ENCODE data around the gene COL9A3. TPM values are rescaled to one million over a fixed set of nuclear protein-coding genes. Genes with fewer than 3 reads are reported as not detected.

COL9A3 gene
- total RNA-seq, 1 experiment from 2014 or later, result 8.5 TPM

DNA sequence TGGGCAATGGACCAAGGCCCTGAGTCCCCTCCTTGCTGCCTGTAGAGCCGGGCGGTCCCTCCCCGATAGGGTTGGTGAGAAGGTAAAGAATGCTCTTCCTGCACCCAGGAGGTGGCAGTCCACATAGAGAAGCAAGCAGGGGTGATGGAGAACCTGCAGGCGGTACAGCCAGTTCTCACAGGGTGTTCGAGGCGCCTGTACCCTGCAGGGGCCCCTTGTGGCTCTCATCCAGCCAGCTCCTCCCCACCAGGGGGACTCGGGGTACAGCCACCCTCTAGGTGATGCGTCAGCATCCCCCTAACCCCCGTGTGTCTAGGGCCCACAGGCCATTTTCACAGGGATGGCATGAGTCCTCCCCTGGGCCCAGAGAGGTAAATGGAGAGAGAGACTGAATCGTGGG is 5.1 kb upstream of the COL9A3 start:
- no peak for DNase-seq
- H3K9me2 ChIP-seq (ENCODE audit: insufficient read depth), result no peaks in the 10 kb centered on the region
- H4K20me1 ChIP-seq (ENCODE audit: insufficient read depth), result peaks cover 42% of the 10 kb centered on the region
- no peak overlapping the region for H3K4me2 ChIP-seq
- CTCF ChIA-PET, result interaction anchor here (0.6 to 0.7 kb wide), 3 partner anchors 19 to 163 kb away, joined by 3 read pairs; no protein-coding TSS in a partner anchor
- POLR2A ChIA-PET (ENCODE audit: unreplicated experiment), result no interaction called here
- H3K27ac ChIP-seq, result no peak overlapping the region
- no TSS peak for BruUV-seq (replicated peaks)
- H3K27me3 ChIP-seq (ENCODE audit: insufficient read depth, low read depth), result peaks cover 12% of the 10 kb centered on the region
- no peaks in the 10 kb centered on the region for H3K9me3 ChIP-seq (ENCODE audit: insufficient read depth, low read depth)
- H2AFZ ChIP-seq, result no peak overlapping the region
- H3K4me3 ChIP-seq, result no peak overlapping the region
- H3K79me2 ChIP-seq (ENCODE audit: low read depth), result peaks cover 15% of the 10 kb centered on the region
- peaks cover 14% of the 10 kb centered on the region for H3K36me3 ChIP-seq (ENCODE audit: low read depth)
- TF ChIP-seq, protein P1, sequence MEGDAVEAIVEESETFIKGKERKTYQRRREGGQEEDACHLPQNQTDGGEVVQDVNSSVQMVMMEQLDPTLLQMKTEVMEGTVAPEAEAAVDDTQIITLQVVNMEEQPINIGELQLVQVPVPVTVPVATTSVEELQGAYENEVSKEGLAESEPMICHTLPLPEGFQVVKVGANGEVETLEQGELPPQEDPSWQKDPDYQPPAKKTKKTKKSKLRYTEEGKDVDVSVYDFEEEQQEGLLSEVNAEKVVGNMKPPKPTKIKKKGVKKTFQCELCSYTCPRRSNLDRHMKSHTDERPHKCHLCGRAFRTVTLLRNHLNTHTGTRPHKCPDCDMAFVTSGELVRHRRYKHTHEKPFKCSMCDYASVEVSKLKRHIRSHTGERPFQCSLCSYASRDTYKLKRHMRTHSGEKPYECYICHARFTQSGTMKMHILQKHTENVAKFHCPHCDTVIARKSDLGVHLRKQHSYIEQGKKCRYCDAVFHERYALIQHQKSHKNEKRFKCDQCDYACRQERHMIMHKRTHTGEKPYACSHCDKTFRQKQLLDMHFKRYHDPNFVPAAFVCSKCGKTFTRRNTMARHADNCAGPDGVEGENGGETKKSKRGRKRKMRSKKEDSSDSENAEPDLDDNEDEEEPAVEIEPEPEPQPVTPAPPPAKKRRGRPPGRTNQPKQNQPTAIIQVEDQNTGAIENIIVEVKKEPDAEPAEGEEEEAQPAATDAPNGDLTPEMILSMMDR (conservative IDR thresholded peaks at IDR 0.05), result no peak
- no peak for TF ChIP-seq EZH2 (IDR thresholded peaks at IDR 0.05; ENCODE audit: low read depth)
- H3F3A ChIP-seq (ENCODE audit: insufficient read depth, low read depth), result peaks cover 31% of the 10 kb centered on the region; the same call in 1 of the 2 replicates
- H3K4me1 ChIP-seq (replicated peaks; ENCODE audit: insufficient read depth), result peaks cover 17% of the 10 kb centered on the region
- intact Hi-C loops (cut with micrococcal nuclease; ENCODE audit: unreplicated experiment), result no loop called here

DNA sequence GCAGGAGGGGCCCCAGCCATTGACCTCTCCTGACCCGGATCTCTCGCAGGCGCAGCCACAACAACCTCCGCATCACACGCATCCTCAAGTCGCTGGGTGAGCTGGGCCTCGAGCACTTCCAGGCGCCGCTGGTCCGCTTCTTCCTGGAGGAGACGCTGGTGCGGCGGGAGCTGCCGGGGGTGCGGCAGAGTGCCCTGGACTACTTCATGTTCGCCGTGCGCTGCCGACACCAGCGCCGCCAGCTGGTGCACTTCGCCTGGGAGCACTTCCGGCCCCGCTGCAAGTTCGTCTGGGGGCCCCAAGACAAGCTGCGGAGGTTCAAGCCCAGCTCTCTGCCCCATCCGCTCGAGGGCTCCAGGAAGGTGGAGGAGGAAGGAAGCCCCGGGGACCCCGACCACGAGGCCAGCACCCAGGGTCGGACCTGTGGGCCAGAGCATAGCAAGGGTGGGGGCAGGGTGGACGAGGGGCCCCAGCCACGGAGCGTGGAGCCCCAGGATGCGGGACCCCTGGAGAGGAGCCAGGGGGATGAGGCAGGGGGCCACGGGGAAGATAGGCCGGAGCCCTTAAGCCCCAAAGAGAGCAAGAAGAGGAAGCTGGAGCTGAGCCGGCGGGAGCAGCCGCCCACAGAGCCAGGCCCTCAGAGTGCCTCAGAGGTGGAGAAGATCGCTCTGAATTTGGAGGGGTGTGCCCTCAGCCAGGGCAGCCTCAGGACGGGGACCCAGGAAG is 4.5 kb upstream of the COL9A3 start:
- Histone ChIP-seq H3K79me2 (ENCODE audit: low read depth) (peaks cover 9% of the 10 kb centered on the region), H3K27me3 (ENCODE audit: insufficient read depth, low read depth) (peaks cover 12% of the 10 kb centered on the region), H3K9me2 (ENCODE audit: insufficient read depth) (no peaks in the 10 kb centered on the region), H3K4me1 (replicated peaks; ENCODE audit: insufficient read depth) (peaks cover 14% of the 10 kb centered on the region), H2AFZ (no peak overlapping the region), H3K9me3 (ENCODE audit: insufficient read depth, low read depth) (no peaks in the 10 kb centered on the region), H3F3A (ENCODE audit: insufficient read depth, low read depth) (peaks cover 25% of the 10 kb centered on the region; the same call in 1 of the 2 replicates), H4K20me1 (ENCODE audit: insufficient read depth) (peaks cover 36% of the 10 kb centered on the region), H3K4me2 (no peak overlapping the region), H3K36me3 (ENCODE audit: low read depth) (peaks cover 14% of the 10 kb centered on the region), H3K27ac (no peak overlapping the region), H3K4me3 (no peak overlapping the region)
- ChIA-PET POLR2A (ENCODE audit: unreplicated experiment) (no interaction called here), CTCF (interaction anchor here (0.7 kb wide), 1 partner anchor 164 kb away, joined by 3 read pairs; no protein-coding TSS in a partner anchor)
- TF ChIP-seq, protein P1 (conservative IDR thresholded peaks at IDR 0.05), result no peak
- no peak for TF ChIP-seq EZH2 (IDR thresholded peaks at IDR 0.05; ENCODE audit: low read depth)
- DNase-seq, result no peak
- BruUV-seq (replicated peaks), result no TSS peak
- intact Hi-C loops (cut with micrococcal nuclease; ENCODE audit: unreplicated experiment), result no loop called here

DNA sequence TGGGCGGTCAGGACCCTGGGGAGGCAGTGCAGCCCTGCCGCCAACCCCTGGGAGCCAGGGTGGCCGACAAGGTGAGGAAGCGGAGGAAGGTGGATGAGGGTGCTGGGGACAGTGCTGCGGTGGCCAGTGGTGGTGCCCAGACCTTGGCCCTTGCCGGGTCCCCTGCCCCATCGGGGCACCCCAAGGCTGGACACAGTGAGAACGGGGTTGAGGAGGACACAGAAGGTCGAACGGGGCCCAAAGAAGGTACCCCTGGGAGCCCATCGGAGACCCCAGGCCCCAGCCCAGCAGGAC is 4.0 kb upstream of the COL9A3 start:
- Histone ChIP-seq H3K27me3 (ENCODE audit: insufficient read depth, low read depth) (peaks cover 12% of the 10 kb centered on the region), H3K4me1 (replicated peaks; ENCODE audit: insufficient read depth) (peaks cover 18% of the 10 kb centered on the region), H3K9me3 (ENCODE audit: insufficient read depth, low read depth) (no peaks in the 10 kb centered on the region), H2AFZ (no peak overlapping the region), H3K36me3 (ENCODE audit: low read depth) (peaks cover 14% of the 10 kb centered on the region), H3K4me3 (no peak overlapping the region), H3K27ac (no peak overlapping the region), H4K20me1 (ENCODE audit: insufficient read depth) (peaks cover 31% of the 10 kb centered on the region), H3K9me2 (ENCODE audit: insufficient read depth) (no peaks in the 10 kb centered on the region), H3K4me2 (no peak overlapping the region), H3F3A (ENCODE audit: insufficient read depth, low read depth) (peaks cover 26% of the 10 kb centered on the region; the same call in 1 of the 2 replicates), H3K79me2 (ENCODE audit: low read depth) (peaks cover 4% of the 10 kb centered on the region; the same call in 1 of the 2 replicates)
- no peak for DNase-seq
- intact Hi-C loops (cut with micrococcal nuclease; ENCODE audit: unreplicated experiment), result no loop called here
- TF ChIP-seq EZH2 (IDR thresholded peaks at IDR 0.05; ENCODE audit: low read depth), result no peak
- TF ChIP-seq, protein P1 (conservative IDR thresholded peaks at IDR 0.05), result no peak
- TSS peak; percentile 6 for BruUV-seq (replicated peaks)
- ChIA-PET POLR2A (ENCODE audit: unreplicated experiment) (no interaction called here), CTCF (no interaction called here)

Measured in PC-9 (cell line).